H9 (cell line): ENCODE data around the gene WBP2. TPM values are rescaled to one million over a fixed set of nuclear protein-coding genes. Genes with fewer than 3 reads are reported as not detected.
"Not testable (repeated sequence)": the region's sequence is repeated elsewhere in the genome, so short reads cannot be mapped to it uniquely, and the experiment has no call there.

Experiments
- DNase-seq: peaks from one replicate; pipeline ENCODE4 v3.0.0-alpha.2; 2017
- H2AFZ ChIP-seq: one replicate; pipeline ENCODE4 v1.6.1; 2013; ENCODE audit warnings: mild to moderate bottlenecking, low read length, control low read depth, moderate library complexity
- H2AK5ac ChIP-seq: 2 replicates; pipeline ENCODE4 v1.6.1; 2013; ENCODE audit warnings: low read length, control low read depth, mixed read lengths; ENCODE audit not compliant: insufficient read length
- H2BK120ac ChIP-seq: one replicate; pipeline ENCODE4 v1.6.1; 2013; ENCODE audit warnings: low read depth, mild to moderate bottlenecking, low read length, control low read depth, inconsistent platforms; ENCODE audit not compliant: poor library complexity, severe bottlenecking
- H2BK12ac ChIP-seq: 2 replicates; pipeline ENCODE4 v1.6.1; 2013; ENCODE audit warnings: low read length, control low read depth, mixed read lengths, low read depth; ENCODE audit not compliant: insufficient read length
- H2BK15ac ChIP-seq: 2 replicates; pipeline ENCODE4 v1.6.1; 2013; ENCODE audit warnings: low read depth, low read length, control low read depth
- H2BK20ac ChIP-seq: one replicate; pipeline ENCODE4 v1.6.1; 2013; ENCODE audit warnings: low read depth, mild to moderate bottlenecking, low read length, control low read depth, inconsistent platforms; ENCODE audit not compliant: poor library complexity, severe bottlenecking
- H2BK5ac ChIP-seq: 2 replicates; pipeline ENCODE4 v1.6.1; 2013; ENCODE audit warnings: low read length, control low read depth, mixed read lengths; ENCODE audit not compliant: insufficient read length
- H3K14ac ChIP-seq: 2 replicates; pipeline ENCODE4 v1.6.1; 2013; ENCODE audit warnings: low read length, control low read depth; ENCODE audit not compliant: insufficient read depth
- H3K18ac ChIP-seq: 2 replicates; pipeline ENCODE4 v1.6.1; 2013; ENCODE audit warnings: low read depth, mild to moderate bottlenecking, mixed read lengths, low read length, control low read depth; ENCODE audit not compliant: insufficient read length
- H3K23ac ChIP-seq: 2 replicates; pipeline ENCODE4 v1.6.1; 2013; ENCODE audit warnings: low read length, control low read depth, mixed read lengths, low read depth; ENCODE audit not compliant: insufficient read length
- H3K23me2 ChIP-seq: 2 replicates; pipeline ENCODE4 v1.6.1; 2013; ENCODE audit warnings: low read depth, mild to moderate bottlenecking, mixed read lengths, low read length, control low read depth; ENCODE audit not compliant: insufficient read length, poor library complexity, severe bottlenecking
- H3K27ac ChIP-seq: 2 replicates; pipeline ENCODE4 v1.5.1; 2013; ENCODE audit warnings: low read length, control low read depth, mixed read lengths, low read depth; ENCODE audit not compliant: insufficient read length
- H3K27me3 ChIP-seq: 2 replicates; pipeline ENCODE4 v1.6.1; 2013; ENCODE audit warnings: low read length, control low read depth, inconsistent platforms; ENCODE audit not compliant: insufficient read depth
- H3K4ac ChIP-seq: 2 replicates; pipeline ENCODE4 v1.6.1; 2013; ENCODE audit warnings: low read depth, mild to moderate bottlenecking, control low read depth, inconsistent platforms, low read length, moderate library complexity
- H3K4me1 ChIP-seq: 2 replicates; pipeline ENCODE4 v1.6.1; 2013; ENCODE audit warnings: low read length, control low read depth, inconsistent platforms; ENCODE audit not compliant: insufficient read depth
- H3K4me2 ChIP-seq: 2 replicates; pipeline ENCODE4 v1.6.1; 2013; ENCODE audit warnings: low read length, control low read depth, mixed read lengths; ENCODE audit not compliant: insufficient read length, insufficient read depth
- H3K56ac ChIP-seq: 2 replicates; pipeline ENCODE4 v1.6.1; 2013; ENCODE audit warnings: low read depth, mild to moderate bottlenecking, mixed read lengths, low read length, control low read depth; ENCODE audit not compliant: insufficient read length
- H3K79me1 ChIP-seq: 2 replicates; pipeline ENCODE4 v1.6.1; 2013; ENCODE audit warnings: low read depth, mild to moderate bottlenecking, moderate library complexity, low read length, control low read depth, inconsistent platforms; ENCODE audit not compliant: insufficient read depth, poor library complexity, severe bottlenecking
- H3K79me2 ChIP-seq: 2 replicates; pipeline ENCODE4 v1.6.1; 2013; ENCODE audit warnings: low read length, control low read depth, inconsistent platforms; ENCODE audit not compliant: insufficient read depth
- H3K9ac ChIP-seq: 2 replicates; pipeline ENCODE4 v1.6.1; 2013; ENCODE audit warnings: low read length, control low read depth, mixed read lengths; ENCODE audit not compliant: insufficient read length; ENCODE audit errors: extremely low read depth
- H3K9me3 ChIP-seq: one replicate; pipeline ENCODE4 v1.6.1; 2013; ENCODE audit warnings: low read depth, low read length, inconsistent platforms; ENCODE audit not compliant: control insufficient read depth
- H3T11ph ChIP-seq: one replicate; pipeline ENCODE4 v1.6.1; 2013; ENCODE audit warnings: mild to moderate bottlenecking, low read length, control low read depth, inconsistent platforms
- H4K20me1 ChIP-seq: one replicate; pipeline ENCODE4 v1.6.1; 2013; ENCODE audit not compliant: control insufficient read depth, insufficient read length, insufficient read depth
- H4K5ac ChIP-seq: 2 replicates; pipeline ENCODE4 v1.6.1; 2013; ENCODE audit warnings: low read depth, mild to moderate bottlenecking, mixed read lengths, low read length, control low read depth; ENCODE audit not compliant: insufficient read length
- H4K8ac ChIP-seq: replicated peaks from 2 replicates; pipeline ENCODE4 v1.6.1; 2013; ENCODE audit warnings: low read length, control low read depth, mixed read lengths, low read depth; ENCODE audit not compliant: insufficient read length
- H4K91ac ChIP-seq: 2 replicates; pipeline ENCODE4 v1.6.1; 2013; ENCODE audit warnings: low read depth, mild to moderate bottlenecking, moderate library complexity, mixed read lengths, low read length, control low read depth; ENCODE audit not compliant: insufficient read length
- H3K27ac Mint-ChIP-seq, 3 experiments: 2 replicates in 2 of 3; 3 replicates in 1 of 3; pipeline ENCODE4 v1.8.0; 2020 to 2021; ENCODE audit warnings: mixed read lengths in 3 of 3, mild to moderate bottlenecking in 1 of 3, moderate library complexity in 1 of 3
- H3K27me3 Mint-ChIP-seq: 2 replicates; pipeline ENCODE4 v1.8.0; 2021; ENCODE audit warnings: low read depth, mild to moderate bottlenecking, moderate library complexity, mixed read lengths
- H3K36me3 Mint-ChIP-seq, 3 experiments: 2 replicates in 2 of 3; 3 replicates in 1 of 3; pipeline ENCODE4 v1.8.0; 2020 to 2021; ENCODE audit warnings: low read depth in 3 of 3, mixed read lengths in 3 of 3; ENCODE audit not compliant: insufficient read depth in 1 of 3
- H3K4me1 Mint-ChIP-seq, 2 experiments: 2 replicates each; pipeline ENCODE4 v1.8.0; 2020; ENCODE audit warnings: mixed read lengths in 2 of 2
- H3K4me3 Mint-ChIP-seq, 2 experiments: 2 replicates in 1 of 2; 3 replicates in 1 of 2; pipeline ENCODE4 v1.8.0; 2020 to 2021; ENCODE audit warnings: mild to moderate bottlenecking in 2 of 2, mixed read lengths in 2 of 2, moderate library complexity in 1 of 2
- H3K9me3 Mint-ChIP-seq, 2 experiments: 2 replicates in 1 of 2; 3 replicates in 1 of 2; pipeline ENCODE4 v1.8.0; 2020; ENCODE audit warnings: mild to moderate bottlenecking in 2 of 2, mixed read lengths in 2 of 2, moderate library complexity in 1 of 2
- WGBS: extraction: QIAGEN DNeasy Blood & Tissue Kit; methylation state at CpG from one replicate; pipeline ENCODE4 v1.1.7; 2013; ENCODE audit warnings: missing lambda C conversion rate, low lambda C conversion rate, mixed read lengths; ENCODE audit not compliant: insufficient read length; ENCODE audit errors: extremely low coverage; 5-methylcytosine and 5-hydroxymethylcytosine counted together
- total RNA-seq: library from RNA; stranded (reverse); gene quantifications from 2 replicates; pipeline ENCODE4 v1.2.1, GENCODE V29; 2021
- TF ChIP-seq, protein P1 (sequence below): fragments of 200-600 bp; sonication (generic); conservative IDR thresholded peaks from 3 replicates; pipeline ENCODE4 v1.8.0; 2021; ENCODE audit warnings: antibody characterized with exemption, mild to moderate bottlenecking

WBP2 gene
- total RNA-seq, 1 experiment from 2014 or later = 63.2 TPM

- no peak overlapping the region for H3K56ac ChIP-seq
- H2BK120ac ChIP-seq = no peak overlapping the region
- WGBS = no CpG with 5 or more reads among the region's 7 CpGs
- H3K4ac ChIP-seq = no peak overlapping the region
- peaks cover 5% of the 10 kb centered on the region; the same call in 1 of the 2 replicates for H3K79me2 ChIP-seq
- H3K18ac ChIP-seq = no peak overlapping the region
- H3K9ac ChIP-seq = no peak overlapping the region
- Mint-ChIP-seq H3K9me3 (no peaks in the 10 kb centered on the region), H3K4me1 (peaks cover 7 to 14% of the 10 kb centered on the region in 2 experiments), H3K36me3 (peaks cover 9 to 28% (median 26%) of the 10 kb centered on the region in 3 experiments), H3K4me3 (peak overlapping the region in 1 of 2 experiments; percentile 32; a peak in 2 of 5 replicates), H3K27me3 (no peaks in the 10 kb centered on the region), H3K27ac (no peak overlapping the region; a peak in 1 of 7 replicates)
- no peak overlapping the region for H2BK15ac ChIP-seq
- H3K4me1 ChIP-seq = peaks cover 5% of the 10 kb centered on the region
- no peak overlapping the region for H2AK5ac ChIP-seq
- no peak overlapping the region for H2BK12ac ChIP-seq
- H3T11ph ChIP-seq = no peak overlapping the region
- H3K4me2 ChIP-seq = no peak overlapping the region
- no peak overlapping the region for H2BK5ac ChIP-seq
- H2BK20ac ChIP-seq = no peak overlapping the region
- H4K20me1 ChIP-seq = no peaks in the 10 kb centered on the region
- no peaks in the 10 kb centered on the region for H3K27me3 ChIP-seq
- H3K79me1 ChIP-seq = peaks cover 4% of the 10 kb centered on the region
- H3K23ac ChIP-seq = no peak overlapping the region
- peaks cover 2% of the 10 kb centered on the region for H3K23me2 ChIP-seq
- no peak overlapping the region for H2AFZ ChIP-seq
- H4K5ac ChIP-seq = no peak overlapping the region
- H3K9me3 ChIP-seq = no peaks in the 10 kb centered on the region
- no peak for DNase-seq
- TF ChIP-seq, protein P1, sequence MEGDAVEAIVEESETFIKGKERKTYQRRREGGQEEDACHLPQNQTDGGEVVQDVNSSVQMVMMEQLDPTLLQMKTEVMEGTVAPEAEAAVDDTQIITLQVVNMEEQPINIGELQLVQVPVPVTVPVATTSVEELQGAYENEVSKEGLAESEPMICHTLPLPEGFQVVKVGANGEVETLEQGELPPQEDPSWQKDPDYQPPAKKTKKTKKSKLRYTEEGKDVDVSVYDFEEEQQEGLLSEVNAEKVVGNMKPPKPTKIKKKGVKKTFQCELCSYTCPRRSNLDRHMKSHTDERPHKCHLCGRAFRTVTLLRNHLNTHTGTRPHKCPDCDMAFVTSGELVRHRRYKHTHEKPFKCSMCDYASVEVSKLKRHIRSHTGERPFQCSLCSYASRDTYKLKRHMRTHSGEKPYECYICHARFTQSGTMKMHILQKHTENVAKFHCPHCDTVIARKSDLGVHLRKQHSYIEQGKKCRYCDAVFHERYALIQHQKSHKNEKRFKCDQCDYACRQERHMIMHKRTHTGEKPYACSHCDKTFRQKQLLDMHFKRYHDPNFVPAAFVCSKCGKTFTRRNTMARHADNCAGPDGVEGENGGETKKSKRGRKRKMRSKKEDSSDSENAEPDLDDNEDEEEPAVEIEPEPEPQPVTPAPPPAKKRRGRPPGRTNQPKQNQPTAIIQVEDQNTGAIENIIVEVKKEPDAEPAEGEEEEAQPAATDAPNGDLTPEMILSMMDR = no peak
- no peak overlapping the region for H4K91ac ChIP-seq
- H4K8ac ChIP-seq = no peak overlapping the region
- no peak overlapping the region for H3K14ac ChIP-seq
- H3K27ac ChIP-seq = no peak overlapping the region
These were observed 1.7 kb downstream of the WBP2 start for GRCh38 chr17:75853433-75853832.

- no CpG with 5 or more reads among the region's 15 CpGs for WGBS
- not testable (repeated sequence) for H4K20me1 ChIP-seq, H3K56ac ChIP-seq, H4K5ac ChIP-seq, H3T11ph ChIP-seq, H3K14ac ChIP-seq, H3K18ac ChIP-seq, H3K79me1 ChIP-seq, H2AK5ac ChIP-seq, H3K27ac ChIP-seq, H2AFZ ChIP-seq, H2BK5ac ChIP-seq, H3K4me3 Mint-ChIP-seq, H3K9me3 ChIP-seq, H3K4ac ChIP-seq, H3K23ac ChIP-seq, H3K4me1 ChIP-seq, H4K8ac ChIP-seq, DNase-seq, H3K27me3 ChIP-seq, H3K27me3 Mint-ChIP-seq, H3K27ac Mint-ChIP-seq, H4K91ac ChIP-seq, H2BK15ac ChIP-seq, H3K23me2 ChIP-seq, H3K9ac ChIP-seq, H3K79me2 ChIP-seq, H3K4me2 ChIP-seq, H2BK12ac ChIP-seq, H2BK120ac ChIP-seq, H2BK20ac ChIP-seq, H3K9me3 Mint-ChIP-seq
- H3K36me3 Mint-ChIP-seq = peaks cover 19 to 46% (median 43%) of the 10 kb centered on the region in 3 experiments
- peaks cover 7 to 15% of the 10 kb centered on the region in 2 experiments for H3K4me1 Mint-ChIP-seq
These were observed 3.5 kb downstream of the WBP2 start for GRCh38 chr17:75851693-75851991.
